GM12878 (cell line): ENCODE data around the gene MYMK. TPM values are rescaled to one million over a fixed set of nuclear protein-coding genes. Genes with fewer than 3 reads are reported as not detected.

Source experiments
- ATAC-seq: fragments of 200-7000 bp; cut with Tn5 transposase; 3 replicates; pipeline ENCODE4 v1.9.1; 2020; ENCODE audit warnings: mild to moderate bottlenecking, moderate library complexity
- BruUV-seq: library from RNA; stranded (reverse); fragments of 400-500 nt; replicated peaks from 2 replicates; lab custom pipeline; 2021; lab: Mats Ljungman, UMichigan
- CTCF ChIA-PET: fragments of 300-600 bp; sonication (Branson Sonifier 250); formaldehyde crosslinking; extraction: SDS; loops from one replicate; lab custom pipeline; 2021; ENCODE audit warnings: inconsistent platforms; lab: Yijun Ruan, JAX
- POLR2A ChIA-PET: fragments of 350-600 bp; formaldehyde crosslinking; extraction: SDS; loops from one replicate; lab custom pipeline; 2021; ENCODE audit warnings: inconsistent platforms; lab: Charles Lee
- RAD21 ChIA-PET: fragments of 300-600 bp; sonication (Branson Sonifier 250); formaldehyde crosslinking; loops from one replicate; lab custom pipeline; 2023; ENCODE audit warnings: antibody characterized with exemption; ENCODE audit not compliant: unreplicated experiment; lab: Charles Lee
- SMC1A ChIA-PET: fragments of 300-600 bp; sonication (Branson Sonifier 250); formaldehyde crosslinking; loops from one replicate; lab custom pipeline; 2023; ENCODE audit not compliant: unreplicated experiment, uncharacterized antibody; lab: Charles Lee
- DNase-seq: peaks from one replicate; pipeline ENCODE4 v3.0.0-alpha.2; 2011; ENCODE audit warnings: low read depth, low spot score
- FAIRE-seq: peaks from 3 replicates; lab custom pipeline; 2011; peaks lifted over from hg19 to GRCh38; lab: Jason Lieb, UNC
- H2AFZ ChIP-seq: 2 replicates; pipeline ENCODE4 v1.6.0; 2011; ENCODE audit warnings: low read depth, low read length, control low read depth; ENCODE audit not compliant: control insufficient read depth
- H3K27ac ChIP-seq: 2 replicates; pipeline ENCODE4 v1.5.1; 2011; ENCODE audit warnings: control low read depth; ENCODE audit not compliant: control insufficient read depth, insufficient read depth
- H3K27me3 ChIP-seq, 2 experiments: replicated peaks in 1 of 2; 2 replicates each; pipeline versions ENCODE4 v1.6.0 to v1.6.1; 2011; ENCODE audit warnings: low read length in 1 of 2; ENCODE audit not compliant: control insufficient read depth in 2 of 2, insufficient read depth in 2 of 2
- H3K36me3 ChIP-seq, 2 experiments: 2 replicates each; pipeline ENCODE4 v1.5.1; 2011; ENCODE audit warnings: low read length in 1 of 2; ENCODE audit not compliant: control insufficient read depth in 2 of 2, insufficient read depth in 2 of 2
- H3K4me1 ChIP-seq: 2 replicates; pipeline ENCODE4 v1.6.1; 2011; ENCODE audit warnings: mild to moderate bottlenecking, low read length, moderate library complexity, mixed read lengths; ENCODE audit not compliant: control insufficient read depth, insufficient read depth
- H3K4me2 ChIP-seq: 2 replicates; pipeline ENCODE4 v1.6.0; 2011; ENCODE audit warnings: control low read depth; ENCODE audit not compliant: control insufficient read depth, insufficient read depth
- H3K4me3 ChIP-seq: fragments of 200-600 bp; sonication (generic); 2 replicates; pipeline ENCODE4 v1.5.1; 2016
- H3K79me2 ChIP-seq: 2 replicates; pipeline ENCODE4 v1.6.0; 2011; ENCODE audit warnings: low read length; ENCODE audit not compliant: control insufficient read depth, insufficient read depth
- H3K9ac ChIP-seq: 2 replicates; pipeline ENCODE4 v1.8.0; 2011; ENCODE audit warnings: low read length, control low read depth, mixed read lengths; ENCODE audit not compliant: control insufficient read depth, insufficient read depth
- H3K9me3 ChIP-seq: replicated peaks from 3 replicates; pipeline ENCODE4 v1.5.1; 2011; ENCODE audit warnings: mild to moderate bottlenecking, low read length; ENCODE audit not compliant: control insufficient read depth, insufficient read depth
- H4K20me1 ChIP-seq: 2 replicates; pipeline ENCODE4 v1.6.0; 2011; ENCODE audit not compliant: control insufficient read depth, insufficient read depth
- NFIC ChIP-seq: IDR thresholded peaks from 2 replicates; pipeline ENCODE4 v1.6.1; 2012; ENCODE audit warnings: low read depth, mild to moderate bottlenecking, inconsistent platforms, low read length, moderate library complexity
- PBX3 ChIP-seq: IDR thresholded peaks from 2 replicates; pipeline ENCODE4 v1.6.1; 2011; ENCODE audit warnings: mild to moderate bottlenecking, low read depth, low read length, moderate library complexity; ENCODE audit not compliant: insufficient replicate concordance
- POLR2A ChIP-seq: IDR thresholded peaks from 2 replicates; pipeline ENCODE4 v1.6.1; 2011; ENCODE audit warnings: low read depth, mild to moderate bottlenecking, low read length
- POLR2AphosphoS2 ChIP-seq: IDR thresholded peaks from 2 replicates; pipeline ENCODE4 v1.6.1; 2011; ENCODE audit warnings: low read depth, mild to moderate bottlenecking, low read length, improper control_type of control experiment, moderate library complexity
- WGBS: methylation state at CpG from one replicate; pipeline ENCODE4 v1.1.6; 2016; ENCODE audit warnings: low lambda C conversion rate; ENCODE audit not compliant: insufficient replicate concordance, insufficient coverage; ENCODE audit errors: missing lambda C conversion rate; 5-methylcytosine and 5-hydroxymethylcytosine counted together
- in situ Hi-C: fragments of 300-500 bp; cut with MboI; formaldehyde crosslinking; loops from 9 replicates; pipeline ENCODE4 v1.14.3; 2018; ENCODE audit warnings: mixed read lengths
- intact Hi-C: fragments of 100-400 bp; cut with micrococcal nuclease; formaldehyde crosslinking; loops from one replicate; pipeline ENCODE4 v1.14.2; 2022; ENCODE audit not compliant: unreplicated experiment
- polyA plus RNA-seq, 11 experiments: library from polyadenylated mRNA; depleted of rRNA in 4 of 11; unstranded in 6 of 11; stranded (reverse) in 5 of 11; fragments of >200 nt; fragmentation: Nextera tagmentation in 4 of 11; fragmentation: Illumina TruSeq in 1 of 11; extraction: Ambion mirVana in 4 of 11; extraction: Trizol in 1 of 11; gene quantifications; 1 replicate in 1 of 11; 2 replicates in 10 of 11; pipeline versions ENCODE4 v1.2.1 to v1.2.3, GENCODE V29; 2011 to 2016; ENCODE audit warnings: inconsistent platforms in 2 of 11, missing spikeins in 2 of 11, low read depth in 1 of 11
- total RNA-seq, 4 experiments: library from RNA; depleted of rRNA in 3 of 4; stranded (reverse); fragments of >200 nt in 3 of 4; fragmentation: Illumina TruSeq in 1 of 4; extraction: Trizol in 1 of 4; gene quantifications; 2 replicates each; pipeline versions ENCODE4 v1.2.1 to v1.2.3, GENCODE V29; 2013 to 2021
- TF ChIP-seq, protein P1 (sequence below): IDR thresholded peaks from 2 replicates; pipeline ENCODE4 v1.6.1; 2011; ENCODE audit warnings: borderline replicate concordance, low read depth, mild to moderate bottlenecking, moderate library complexity, low read length; ENCODE audit not compliant: insufficient read depth, poor library complexity, severe bottlenecking

The MYMK gene
- total and polyA plus RNA-seq, 10 of the 15 experiments (the other 5 are each of a cell fraction or from before 2014, with no cell fraction given) = not detected

- 58% methylated on average over 6 of the region's 6 CpGs for WGBS
- BruUV-seq = no TSS peak
- no peak for DNase-seq
Observed at GRCh38 chr9:133468777-133469421, 55.9 kb downstream of the MYMK start.

More at GRCh38 chr9:133468777-133469421, 55.9 kb downstream of the MYMK start:
- Histone ChIP-seq H3K27ac (no peak overlapping the region), H3K4me2 (no peak overlapping the region), H3K36me3 (peaks cover 0 to 11% of the 10 kb centered on the region in 2 experiments; a peak in 3 of 4 replicates), H4K20me1 (no peaks in the 10 kb centered on the region), H3K4me3 (no peak overlapping the region), H2AFZ (no peak overlapping the region), H3K27me3 (no peaks in the 10 kb centered on the region), H3K9ac (no peak overlapping the region), H3K79me2 (no peaks in the 10 kb centered on the region), H3K4me1 (no peaks in the 10 kb centered on the region), H3K9me3 (no peaks in the 10 kb centered on the region)
- peak; percentile 8; the same call in 1 of the 3 replicates for ATAC-seq
- ChIA-PET CTCF (interaction anchor here (1.1 kb wide), 1 partner anchor 316 kb away, joined by 3 read pairs; no protein-coding TSS in a partner anchor), SMC1A (no interaction called here), POLR2A (interaction anchor here (0.8 to 1.1 kb wide), 2 partner anchors 9 to 10 kb away, joined by 3 to 4 read pairs; partner anchors contain the start of genes CACFD1 and SLC2A6), RAD21 (no interaction called here)
- TF ChIP-seq PBX3 = peak; percentile 0
- peak; percentile 55 for TF ChIP-seq POLR2AphosphoS2
- no peak for TF ChIP-seq NFIC
- TF ChIP-seq, protein P1, sequence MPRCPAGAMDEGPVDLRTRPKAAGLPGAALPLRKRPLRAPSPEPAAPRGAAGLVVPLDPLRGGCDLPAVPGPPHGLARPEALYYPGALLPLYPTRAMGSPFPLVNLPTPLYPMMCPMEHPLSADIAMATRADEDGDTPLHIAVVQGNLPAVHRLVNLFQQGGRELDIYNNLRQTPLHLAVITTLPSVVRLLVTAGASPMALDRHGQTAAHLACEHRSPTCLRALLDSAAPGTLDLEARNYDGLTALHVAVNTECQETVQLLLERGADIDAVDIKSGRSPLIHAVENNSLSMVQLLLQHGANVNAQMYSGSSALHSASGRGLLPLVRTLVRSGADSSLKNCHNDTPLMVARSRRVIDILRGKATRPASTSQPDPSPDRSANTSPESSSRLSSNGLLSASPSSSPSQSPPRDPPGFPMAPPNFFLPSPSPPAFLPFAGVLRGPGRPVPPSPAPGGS = peak; percentile 64
- TF ChIP-seq POLR2A = peak; percentile 67; the same call in 1 of the 2 replicates
- no peak for FAIRE-seq
- in situ Hi-C loops = no loop called here
- intact Hi-C loops = no loop called here
